Activated CD8-positive, alpha-beta memory T cell treated with anti-CD3 and anti-CD28 coated beads for 1 hour (primary cell): ENCODE measurements around the gene RLIM.
A peak's percentile ranks its signal among the peaks of the same experiment; 100 is the strongest.
"Not testable (repeated sequence)": the region's sequence is repeated elsewhere in the genome, so short reads cannot be mapped to it uniquely, and the experiment has no call there.

ENCODE experiments used
- DNase-seq, 2 donors: peaks; one replicate each; pipeline ENCODE4 v3.0.0-alpha.2; 2020; ENCODE audit warnings: low read depth in 1 of 2; ENCODE audit errors: extremely low read depth in 1 of 2

The RLIM gene, protein sequence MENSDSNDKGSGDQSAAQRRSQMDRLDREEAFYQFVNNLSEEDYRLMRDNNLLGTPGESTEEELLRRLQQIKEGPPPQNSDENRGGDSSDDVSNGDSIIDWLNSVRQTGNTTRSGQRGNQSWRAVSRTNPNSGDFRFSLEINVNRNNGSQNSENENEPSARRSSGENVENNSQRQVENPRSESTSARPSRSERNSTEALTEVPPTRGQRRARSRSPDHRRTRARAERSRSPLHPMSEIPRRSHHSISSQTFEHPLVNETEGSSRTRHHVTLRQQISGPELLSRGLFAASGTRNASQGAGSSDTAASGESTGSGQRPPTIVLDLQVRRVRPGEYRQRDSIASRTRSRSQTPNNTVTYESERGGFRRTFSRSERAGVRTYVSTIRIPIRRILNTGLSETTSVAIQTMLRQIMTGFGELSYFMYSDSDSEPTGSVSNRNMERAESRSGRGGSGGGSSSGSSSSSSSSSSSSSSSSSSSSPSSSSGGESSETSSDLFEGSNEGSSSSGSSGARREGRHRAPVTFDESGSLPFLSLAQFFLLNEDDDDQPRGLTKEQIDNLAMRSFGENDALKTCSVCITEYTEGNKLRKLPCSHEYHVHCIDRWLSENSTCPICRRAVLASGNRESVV

DNA sequence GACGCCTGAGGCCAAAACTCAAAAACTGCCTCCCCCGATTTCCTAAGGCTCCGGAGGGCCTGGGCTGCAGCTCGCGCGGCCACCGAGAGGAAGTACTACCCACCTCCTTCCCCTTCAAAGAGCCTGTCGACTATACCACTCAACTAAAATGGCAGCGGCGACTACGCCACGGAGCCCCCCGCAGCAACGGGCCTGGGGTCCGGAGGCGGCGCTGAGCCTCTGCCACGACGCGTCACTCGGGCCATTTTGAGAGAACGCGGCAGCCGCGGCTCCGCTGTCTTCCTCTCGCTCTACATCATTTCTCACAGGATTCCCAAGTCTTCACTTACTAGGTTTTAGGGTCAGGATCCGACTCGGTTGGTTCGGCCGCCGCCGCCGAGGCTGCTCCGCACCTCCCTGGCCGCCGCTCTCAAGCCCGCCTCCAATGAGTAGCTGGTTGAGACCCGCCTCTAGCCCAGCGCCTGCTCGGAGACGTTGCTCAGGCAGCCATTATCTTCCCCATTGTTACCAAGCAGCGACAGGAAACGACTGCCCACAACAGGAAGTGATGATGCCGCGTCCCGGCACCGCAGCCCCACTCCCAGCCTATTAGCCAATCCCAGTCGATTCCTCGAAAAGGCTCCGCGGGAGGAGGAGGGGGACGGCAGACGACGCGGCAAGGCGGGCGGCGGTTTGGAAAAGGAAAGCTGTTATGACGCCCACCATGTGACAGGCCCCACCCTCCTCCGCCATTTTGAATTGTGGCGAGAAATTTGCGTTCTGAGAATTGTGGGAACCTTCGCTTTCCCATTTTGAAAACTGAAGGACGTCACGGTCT, at the start of gene RLIM:
Gene RLIM (minus strand): TSS at position 532 of the 817 bp plus-strand sequence. CDS start 18,647 bp downstream, outside the sequence.
- peak; percentile 76 to 87 for DNase-seq

DNA sequence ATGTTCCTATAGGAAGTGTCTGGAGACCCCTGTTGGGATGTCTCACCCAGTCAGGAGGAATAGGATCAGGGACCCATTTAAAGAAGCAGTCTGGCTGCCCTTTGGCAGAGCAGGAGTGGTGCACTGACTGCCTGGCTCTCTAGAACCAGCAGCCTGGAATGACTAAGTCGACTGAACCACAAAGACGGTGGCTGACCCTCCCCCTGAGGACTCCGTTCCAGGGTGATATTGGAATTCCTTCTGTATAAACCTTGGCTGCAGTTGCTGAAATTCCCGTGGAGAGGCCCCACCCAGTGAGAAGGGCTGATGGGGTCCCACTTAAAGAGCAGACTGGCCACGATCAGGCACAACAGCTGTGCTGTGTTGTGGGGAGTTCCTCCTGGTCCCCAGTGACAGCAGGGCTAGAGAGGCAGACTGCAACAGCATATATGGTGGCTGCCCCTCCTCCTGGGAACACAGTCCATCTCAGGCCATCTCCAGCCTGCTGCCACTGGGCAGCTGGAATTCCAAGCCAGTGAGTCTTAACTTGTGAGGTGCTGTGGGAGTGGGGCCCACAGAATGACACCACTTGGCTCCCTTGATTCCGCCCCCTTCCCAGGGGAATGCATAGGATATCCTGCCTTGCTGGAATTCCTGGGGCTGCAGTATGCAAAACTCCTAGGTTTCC, 41.8 kb upstream of the RLIM start:
- DNase-seq = no peak

DNA sequence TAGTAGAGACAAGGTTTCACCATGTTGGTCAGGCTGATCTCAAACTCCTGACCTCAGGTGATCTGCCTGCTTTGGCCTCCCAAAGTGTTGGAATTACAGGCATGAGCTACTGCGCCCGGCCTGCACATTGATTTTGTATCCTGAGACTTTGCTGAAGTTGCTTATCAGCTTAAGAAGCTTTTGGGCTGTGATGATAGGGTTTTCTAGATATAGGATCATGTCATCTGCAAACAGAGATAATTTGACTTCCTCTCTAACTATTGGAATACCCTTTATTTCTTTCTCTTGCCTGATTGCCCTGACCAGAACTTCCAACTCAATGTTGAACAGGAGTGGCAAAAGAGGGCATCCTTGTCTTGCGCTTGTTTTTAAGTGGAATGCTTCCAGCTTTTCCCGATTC, 40.5 kb upstream of the RLIM start:
- DNase-seq = not testable (repeated sequence)

DNA sequence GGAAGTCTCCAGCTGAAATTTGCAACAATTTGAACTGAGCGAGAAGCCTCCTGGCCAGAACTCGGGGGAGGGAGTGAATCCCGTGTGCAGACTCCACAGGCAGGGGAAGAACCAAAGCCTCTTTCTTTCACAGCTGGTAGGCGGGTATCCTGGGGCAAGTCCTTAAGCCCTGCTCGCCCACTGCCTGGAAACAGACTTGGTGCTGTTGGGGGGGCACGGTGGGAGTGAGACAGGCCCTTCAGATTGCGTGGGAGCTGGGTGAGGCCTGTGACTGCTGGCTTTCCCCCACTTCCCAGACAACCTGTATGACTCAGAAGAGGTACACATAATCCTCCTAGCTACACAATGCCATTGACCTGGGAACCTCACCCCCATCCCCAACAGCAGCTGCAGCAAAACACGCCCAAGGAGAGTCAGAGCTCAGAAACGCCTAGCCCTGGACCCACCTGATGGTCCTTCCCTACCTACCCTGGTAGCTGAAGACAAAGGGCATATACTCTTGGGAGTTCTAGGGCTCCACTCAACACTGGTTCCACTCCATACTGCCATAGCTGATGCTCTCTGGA, 22.4 kb upstream of the RLIM start:
- no peak for DNase-seq

DNA sequence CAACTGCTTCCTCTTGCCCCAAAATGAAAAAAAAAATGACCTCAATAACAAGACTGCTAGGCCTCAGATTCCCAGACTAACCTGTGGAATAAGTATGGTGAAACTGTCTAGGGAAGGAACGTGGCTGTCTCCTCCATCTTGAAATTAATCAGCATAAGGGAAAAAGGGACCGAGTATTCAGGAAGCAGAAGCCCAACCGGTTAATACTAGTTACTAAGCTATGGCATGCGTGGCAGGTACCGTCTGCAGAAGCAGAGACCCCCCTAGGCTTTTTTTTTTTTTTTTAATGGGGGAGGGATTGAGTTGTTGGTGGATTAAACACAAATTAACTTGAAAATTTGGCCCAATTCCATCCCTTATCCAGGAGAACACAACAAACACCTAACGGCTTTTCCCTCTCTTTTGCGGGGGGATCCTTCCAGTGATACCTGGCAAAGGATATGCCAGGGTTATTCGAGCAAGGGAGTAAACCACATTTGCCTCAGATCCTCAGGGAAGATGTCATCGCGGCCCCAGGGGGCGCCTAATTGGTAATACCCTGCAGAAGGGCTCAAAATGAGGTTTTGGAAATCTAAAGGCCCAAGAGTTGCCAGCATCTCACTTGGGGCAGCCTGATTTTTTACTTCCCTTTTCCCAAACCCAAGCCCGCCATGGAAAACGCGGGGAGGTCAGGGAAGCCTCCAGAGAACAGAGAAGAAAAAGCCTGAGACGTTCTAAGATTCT, 893 bp downstream of the RLIM start:
- DNase-seq = no peak

DNA sequence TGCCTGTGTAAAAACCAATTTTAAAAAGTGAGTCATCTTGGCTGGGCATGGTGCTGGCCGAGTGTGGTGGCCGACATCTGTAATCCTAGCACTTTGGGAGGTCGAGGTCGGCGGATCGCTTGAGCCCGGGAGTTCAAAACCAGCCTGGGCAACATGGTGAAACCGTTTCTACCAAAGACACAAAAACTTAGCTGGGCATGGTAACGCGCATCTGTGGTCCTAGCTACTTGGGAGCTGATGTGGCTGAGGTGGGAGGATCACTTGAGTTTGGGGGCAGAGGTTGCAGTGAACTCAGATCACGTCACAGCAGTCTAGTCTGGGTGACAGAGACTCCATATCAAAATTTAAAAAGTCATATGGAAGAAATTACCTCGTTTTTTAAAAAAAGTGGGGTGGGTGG, 7.6 kb downstream of the RLIM start:
- DNase-seq = no peak

DNA sequence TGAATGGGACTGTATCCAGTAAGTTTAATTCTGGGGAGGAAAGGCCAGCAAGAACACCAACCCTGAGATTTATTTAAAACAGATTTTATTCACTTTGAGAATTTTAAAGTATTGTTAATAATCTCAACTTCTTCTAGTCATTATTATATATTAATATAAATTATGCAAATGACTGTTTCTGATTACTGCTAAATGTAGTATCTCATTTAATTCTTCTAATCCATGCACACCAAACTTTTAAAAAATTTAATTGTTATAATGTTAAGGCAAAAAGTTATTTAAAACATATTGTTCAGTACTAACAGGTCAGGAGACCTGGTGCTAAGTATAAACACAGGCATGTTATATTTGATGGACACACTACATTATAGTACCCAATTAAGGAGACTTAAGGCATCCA, 8.1 kb downstream of the RLIM start:
- no peak for DNase-seq

DNA sequence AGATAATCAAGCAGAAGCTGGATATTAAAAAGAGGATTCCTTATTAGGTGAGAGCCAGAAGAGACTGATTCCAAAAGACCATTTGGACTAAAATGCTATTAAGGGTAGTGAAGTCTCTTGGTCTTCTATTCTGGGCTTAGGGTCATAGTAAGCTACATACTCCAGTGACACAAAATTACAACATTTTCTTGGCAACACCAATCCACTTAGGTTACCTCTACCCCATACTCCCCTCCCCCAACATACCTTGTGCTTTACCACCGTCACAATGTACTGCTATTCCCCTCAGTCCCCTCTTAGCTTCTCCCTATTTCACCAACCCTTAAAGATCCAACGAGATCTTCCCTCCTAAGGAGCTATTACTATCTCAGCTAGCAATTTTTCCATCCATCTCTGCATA, 11.4 kb downstream of the RLIM start:
- DNase-seq = no peak

DNA sequence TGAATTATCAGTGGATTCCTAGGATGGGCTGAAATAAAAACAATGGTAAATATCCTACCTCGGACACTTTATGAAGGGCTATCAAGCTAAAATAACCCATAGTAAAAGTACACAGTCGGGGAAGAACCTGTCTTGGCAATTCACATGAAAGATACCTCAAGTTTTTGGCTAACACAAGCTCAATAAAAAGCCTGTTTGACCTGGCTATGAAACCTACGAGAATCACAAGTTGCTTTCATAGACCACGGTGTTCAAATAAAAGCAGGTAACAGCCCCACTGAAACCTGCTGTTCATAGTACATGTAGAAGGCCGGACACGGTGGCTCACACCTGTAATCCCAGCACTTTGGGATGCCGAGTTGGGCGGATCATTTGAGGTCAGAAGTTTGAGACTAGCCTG, 12.3 kb downstream of the RLIM start:
- no peak for DNase-seq

DNA sequence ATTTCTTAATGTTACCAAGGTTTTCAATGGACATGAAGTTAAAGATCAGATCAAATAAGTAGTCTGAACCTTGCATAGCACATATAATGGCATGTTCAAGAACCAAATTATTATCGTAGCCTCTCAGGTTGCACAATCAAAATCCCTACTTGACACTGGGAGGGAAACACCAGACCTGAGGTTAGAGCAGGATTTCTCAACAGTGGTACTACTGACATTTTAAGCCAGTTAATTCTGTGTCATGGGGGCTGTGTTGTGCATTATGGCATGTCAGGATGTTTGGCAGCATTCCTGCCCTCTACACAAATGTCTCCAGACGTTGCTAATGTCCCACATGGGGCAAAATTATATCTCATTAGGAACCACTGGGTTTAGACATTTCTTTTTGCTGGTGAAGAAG, 20.8 kb downstream of the RLIM start:
- DNase-seq = no peak

DNA sequence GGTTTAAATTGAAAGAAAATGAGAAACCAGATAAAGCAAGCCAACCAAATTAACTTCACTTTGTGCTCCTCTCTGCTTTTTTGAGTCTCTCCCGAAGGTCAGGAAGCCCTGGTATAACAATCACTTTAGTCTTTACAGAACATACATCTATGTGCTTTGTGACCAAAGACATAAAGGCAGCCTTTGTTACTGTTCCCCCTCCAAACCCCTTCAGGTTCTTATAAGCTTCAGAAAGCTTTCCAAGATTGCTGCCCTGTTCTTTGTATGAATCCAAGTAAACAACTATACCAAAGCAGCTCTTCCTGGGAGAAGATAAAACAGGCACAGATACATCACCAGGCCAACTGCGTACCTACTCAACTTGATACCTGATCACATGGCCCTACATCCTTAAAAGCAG, 28.7 kb downstream of the RLIM start:
- DNase-seq = no peak

DNA sequence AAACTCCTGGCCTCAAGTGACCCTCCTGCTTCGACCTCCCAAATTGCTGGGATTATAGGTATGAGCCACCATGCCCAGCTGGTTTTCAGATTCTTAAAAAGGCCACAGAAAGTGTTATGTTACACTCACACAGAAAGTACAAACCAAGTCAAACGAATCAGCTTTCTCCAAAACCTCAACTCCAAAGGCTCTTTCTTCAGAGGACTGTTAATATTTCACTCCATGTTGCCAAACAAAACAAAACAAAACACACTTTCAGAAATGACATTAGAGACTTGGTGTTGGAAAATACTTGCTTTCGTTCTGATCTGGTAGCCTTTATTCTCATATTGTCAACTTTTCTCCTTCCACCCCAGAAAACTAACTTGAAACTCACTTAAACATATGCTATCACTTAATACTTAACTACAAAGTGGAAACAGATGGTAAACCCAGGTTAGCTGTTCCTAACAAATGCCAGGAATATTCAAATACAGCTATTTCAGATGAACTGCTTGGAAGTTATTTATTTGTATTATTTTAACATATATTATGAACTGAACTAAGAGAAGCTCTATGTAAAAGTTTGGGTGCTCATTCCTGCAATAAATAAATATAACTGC, 34.7 kb downstream of the RLIM start:
- no peak for DNase-seq

DNA sequence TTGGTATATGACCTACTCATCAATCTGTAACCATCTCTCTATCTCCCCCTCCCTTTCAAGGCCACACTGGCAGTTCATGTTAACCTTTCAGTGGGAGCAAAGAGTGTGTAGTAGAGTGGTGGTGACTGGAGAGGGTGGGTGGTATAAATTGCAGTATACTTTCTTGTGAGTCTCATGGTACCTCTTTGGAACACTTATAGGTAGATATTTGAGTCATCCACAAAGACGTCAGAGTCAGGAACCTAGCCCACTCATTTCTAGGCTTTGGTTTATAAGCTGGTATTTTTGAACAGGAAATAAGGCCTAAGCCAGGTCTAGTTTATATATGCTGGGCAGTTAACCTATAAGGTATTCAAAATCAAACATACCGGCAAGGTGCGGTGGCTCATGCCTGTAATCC, 36.3 kb downstream of the RLIM start:
- no peak for DNase-seq

DNA sequence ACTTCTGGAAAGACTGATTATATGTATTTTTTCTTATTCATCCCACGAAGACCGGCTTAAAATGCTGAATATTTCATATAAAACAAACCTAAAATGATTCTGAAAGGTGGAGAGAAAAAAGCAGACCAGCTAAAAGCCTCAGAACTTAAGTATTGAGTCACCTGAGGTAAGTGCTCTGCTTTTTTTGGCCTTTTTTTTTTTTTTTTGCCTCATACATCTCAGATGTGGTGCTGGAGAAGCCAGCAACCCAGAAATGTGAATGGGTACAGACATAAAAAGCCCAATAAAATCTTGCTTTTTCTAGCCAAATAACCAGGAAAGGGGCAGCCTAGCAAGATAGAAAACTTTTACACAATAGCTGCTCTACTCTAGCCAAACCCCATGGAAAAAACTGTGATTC, 57.0 kb downstream of the RLIM start:
- DNase-seq = no peak

DNA sequence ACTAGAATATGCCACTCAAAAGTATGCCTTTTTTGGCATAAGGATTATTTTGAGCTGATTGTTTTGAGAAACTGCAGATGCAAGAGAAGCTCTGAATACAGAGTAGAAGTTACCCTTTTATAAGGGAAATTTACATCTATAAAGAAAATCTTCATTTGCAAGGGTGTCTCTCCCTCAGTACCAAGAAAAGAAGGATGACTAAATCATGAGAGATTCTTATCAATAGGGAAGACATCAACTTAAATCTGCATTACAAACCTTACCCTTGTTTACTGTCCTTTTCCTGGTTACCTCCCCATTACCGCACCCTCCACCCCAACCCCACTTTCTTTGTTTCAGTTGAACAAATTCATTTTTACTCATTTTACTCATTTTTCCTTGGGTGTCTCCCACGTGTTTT, 62.5 kb downstream of the RLIM start:
- no peak for DNase-seq

DNA sequence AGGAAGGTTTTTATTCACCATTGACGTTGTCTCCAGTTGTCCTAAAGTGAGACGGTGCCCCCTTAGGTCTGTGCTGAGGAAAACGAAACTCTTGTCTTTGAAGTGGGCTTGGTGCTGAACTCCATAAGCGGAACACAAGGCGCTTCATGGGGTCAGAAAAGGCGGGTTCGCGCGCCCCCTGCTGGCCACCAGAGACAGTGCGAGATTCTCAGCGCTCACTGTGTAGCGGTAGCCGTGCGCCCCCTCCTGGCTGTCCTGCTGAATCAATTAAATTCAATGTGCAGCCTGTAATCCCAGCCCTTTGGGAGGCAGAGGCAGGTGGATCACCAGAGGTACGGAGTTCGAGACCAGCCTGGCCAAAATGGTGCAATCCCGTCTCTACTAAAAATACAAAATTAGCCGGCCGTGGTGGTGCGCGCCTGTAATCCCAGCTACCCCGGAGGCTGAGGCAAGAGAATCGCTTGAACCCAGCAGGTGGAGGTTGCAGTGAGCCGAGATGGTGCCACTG, 64.1 kb downstream of the RLIM start:
- DNase-seq = peak; percentile 75 to 76

DNA sequence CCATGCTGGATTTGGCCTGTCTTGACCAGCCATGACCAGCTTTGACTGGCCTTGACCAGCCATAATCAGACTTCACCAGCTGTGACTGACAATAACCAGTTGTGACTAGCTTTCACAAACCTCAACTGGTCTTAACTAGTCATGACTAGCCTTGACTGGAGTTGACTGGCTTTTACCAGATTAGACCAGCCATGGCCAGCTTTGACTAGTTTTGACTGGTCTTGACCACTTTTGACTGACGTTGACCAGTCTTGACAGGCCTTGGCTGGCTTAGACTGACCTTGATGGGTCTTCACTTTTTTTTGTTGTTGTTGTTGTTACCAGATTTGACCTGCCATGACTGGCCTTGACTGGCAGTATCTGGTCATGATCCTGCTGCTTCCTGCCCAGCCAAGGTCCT, 67.4 kb downstream of the RLIM start:
- no peak for DNase-seq

DNA sequence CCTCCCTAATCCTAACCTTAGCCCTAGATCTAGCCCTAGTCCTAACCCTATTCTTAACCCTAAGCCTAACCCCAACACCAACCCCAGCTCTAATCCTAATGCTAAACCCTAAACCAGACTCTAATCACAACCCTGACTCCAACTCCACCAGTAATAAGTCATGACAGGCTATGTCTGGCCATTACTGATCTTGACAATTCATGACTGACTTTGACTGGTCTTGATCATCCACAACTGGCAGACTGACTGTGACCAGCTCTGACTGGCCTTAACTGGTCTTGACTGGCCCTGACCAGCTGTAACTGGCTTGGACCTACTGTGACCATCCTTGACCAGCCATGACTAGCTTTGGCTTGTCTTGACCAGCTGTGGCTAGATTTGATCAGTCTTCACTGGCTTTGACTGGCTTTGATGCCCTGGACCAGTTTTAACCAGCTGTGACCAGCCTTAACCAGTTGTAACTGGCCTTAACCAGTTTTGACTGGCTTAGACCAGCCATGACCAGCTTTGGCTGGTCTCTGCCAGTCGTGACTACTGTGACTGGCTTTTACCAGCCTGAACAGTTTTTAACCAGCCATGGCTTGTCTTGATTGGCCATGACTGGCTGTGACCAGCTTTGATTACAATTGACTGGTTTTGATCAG, 68.4 kb downstream of the RLIM start:
- no peak for DNase-seq

DNA sequence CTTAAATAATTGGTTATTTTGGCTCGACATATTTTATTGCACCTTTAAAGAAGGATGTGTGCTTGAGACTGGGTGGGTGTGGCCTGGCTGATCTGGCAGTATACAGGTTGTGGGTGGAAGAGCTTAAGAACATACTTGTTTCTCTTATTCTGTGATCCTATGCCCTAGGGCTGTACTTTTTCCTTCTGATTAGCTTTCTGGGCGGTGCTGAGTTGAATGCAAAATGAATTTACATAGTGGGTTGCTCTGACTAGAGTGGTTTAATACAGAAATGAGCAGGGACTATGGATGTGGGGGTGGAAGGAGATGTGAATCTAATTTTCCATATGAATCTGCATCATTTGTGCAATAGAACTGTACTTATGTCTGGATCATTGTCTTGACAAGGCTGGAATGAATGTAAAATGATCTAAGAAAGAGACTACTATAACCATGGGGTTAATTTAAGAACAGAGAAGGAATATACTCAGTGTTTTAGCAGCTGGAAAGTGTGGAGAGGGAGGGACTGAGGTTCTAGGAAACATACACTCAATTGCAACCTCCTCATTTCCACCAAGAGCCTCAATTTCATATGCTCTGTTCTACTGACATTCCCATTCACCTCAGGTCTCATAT, 73.7 kb downstream of the RLIM start:
- no peak for DNase-seq
